ENCODE results near the gene HNRNPAB.

- TF ChIP-seq CSDC2 (CRISPR knock-in tag; IDR thresholded peaks at IDR 0.05) (no peak), ISL1 (CRISPR knock-in tag; IDR thresholded peaks at IDR 0.05) (no peak), CREB5 (CRISPR knock-in tag; IDR thresholded peaks at IDR 0.05; ENCODE audit: low read depth) (no peak), GLIS3 (CRISPR knock-in tag; IDR thresholded peaks at IDR 0.05) (no peak), RARB (CRISPR knock-in tag; IDR thresholded peaks at IDR 0.05) (no peak)
Observed at GRCh38 chr5:178252258-178252657, 47.9 kb downstream of the HNRNPAB start.
